Smooth muscle cell of bladder (primary cell): ENCODE data around the gene FAM43B. TPM values are rescaled to one million over a fixed set of nuclear protein-coding genes. Genes with fewer than 3 reads are reported as not detected.

Experiments
- total RNA-seq: library from RNA; depleted of rRNA; stranded (reverse); fragments of >200 nt; gene quantifications from 2 replicates; pipeline ENCODE4 v1.2.3, GENCODE V29; 2014

Gene FAM43B, protein sequence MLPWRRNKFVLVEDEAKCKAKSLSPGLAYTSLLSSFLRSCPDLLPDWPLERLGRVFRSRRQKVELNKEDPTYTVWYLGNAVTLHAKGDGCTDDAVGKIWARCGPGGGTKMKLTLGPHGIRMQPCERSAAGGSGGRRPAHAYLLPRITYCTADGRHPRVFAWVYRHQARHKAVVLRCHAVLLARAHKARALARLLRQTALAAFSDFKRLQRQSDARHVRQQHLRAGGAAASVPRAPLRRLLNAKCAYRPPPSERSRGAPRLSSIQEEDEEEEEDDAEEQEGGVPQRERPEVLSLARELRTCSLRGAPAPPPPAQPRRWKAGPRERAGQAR
- under 0.01 TPM in 1 of 2 replicates, not detected in the other for total RNA-seq

DNA sequence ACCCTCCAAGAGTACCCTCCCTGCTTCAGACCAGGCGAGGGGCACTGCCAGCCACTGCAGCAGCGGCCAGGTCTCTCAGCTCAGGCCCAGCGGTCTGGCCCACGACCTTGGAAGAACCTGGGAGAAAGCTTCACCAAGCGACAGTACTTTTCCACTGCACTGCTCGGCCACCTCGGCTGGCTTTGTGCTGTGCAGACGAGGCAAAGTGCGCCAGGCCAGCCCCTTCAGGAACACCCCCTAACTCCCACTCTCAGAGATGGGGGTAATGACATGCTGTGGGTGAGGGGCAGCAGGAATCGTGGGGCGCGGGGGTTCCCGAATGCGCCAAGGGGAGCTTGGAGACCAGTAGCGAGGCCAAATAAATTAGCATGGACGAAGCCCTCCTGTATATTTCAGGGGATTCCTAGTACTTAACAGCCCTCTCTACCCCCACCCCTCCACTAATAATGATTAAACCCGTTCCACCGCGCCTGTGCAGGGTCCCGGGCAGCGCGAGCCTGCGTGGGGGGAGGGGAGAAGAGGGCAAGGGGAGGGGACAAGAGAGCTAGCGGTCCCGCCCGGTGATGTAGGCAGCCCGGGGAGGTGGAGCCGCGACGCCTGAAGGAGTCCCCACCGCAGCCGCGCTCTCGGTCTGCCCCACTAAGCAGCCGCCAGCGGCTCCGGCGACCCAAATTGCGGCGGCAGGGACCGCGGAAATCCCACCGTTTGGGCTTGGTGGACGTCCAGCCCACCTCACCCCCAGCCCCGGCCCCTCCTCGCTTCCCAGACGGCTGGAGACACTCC, at the start of gene FAM43B:
Gene FAM43B (plus strand): TSS at position 629 of the 783 bp plus-strand sequence. CDS start 401 bp downstream, outside the sequence.

DNA sequence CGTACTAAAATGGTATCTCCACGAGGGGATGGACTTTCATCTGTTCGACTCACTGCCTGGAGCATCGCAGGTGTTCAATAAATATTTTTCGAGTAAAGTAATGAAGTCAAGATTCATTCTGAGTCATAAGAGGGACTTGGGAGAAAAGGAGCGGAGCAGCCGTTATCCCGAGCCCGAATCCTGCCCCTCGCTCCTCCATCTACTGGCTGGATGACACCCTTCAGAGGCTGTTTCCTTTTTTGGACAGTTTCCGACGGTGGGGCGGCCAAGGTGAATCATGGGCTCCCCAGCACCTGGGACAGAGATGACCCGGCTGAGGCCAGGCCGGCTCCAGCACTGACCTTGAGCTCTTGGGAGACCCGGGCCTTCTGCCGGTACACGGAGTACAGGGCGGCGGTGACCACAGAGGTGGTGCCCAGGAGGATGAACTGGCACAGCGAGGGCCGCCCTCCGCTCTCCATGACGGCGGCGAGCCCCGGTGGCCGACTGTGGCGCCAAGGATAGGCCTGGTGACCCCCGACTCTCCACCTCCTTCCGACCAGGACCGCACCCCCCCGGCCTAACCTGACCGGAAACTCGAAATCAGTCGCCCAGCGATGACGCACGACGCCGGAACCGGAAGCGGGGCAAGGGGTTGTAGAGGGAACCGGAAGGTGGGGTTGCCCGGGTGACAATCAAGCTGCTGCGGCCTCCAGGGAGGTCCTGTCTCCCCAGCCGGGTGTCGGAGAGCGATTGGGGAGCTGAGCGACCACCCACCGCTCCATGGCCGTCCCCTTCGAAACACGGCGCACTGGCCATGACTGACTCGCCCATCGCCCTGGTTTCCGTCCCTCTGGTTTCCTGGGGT, 44.6 kb upstream of the FAM43B start, which contains the start of gene MUL1:
Gene MUL1 (minus strand): TSS at position 588 of the 847 bp plus-strand sequence. CDS start 127 bp downstream, at position 461.

DNA sequence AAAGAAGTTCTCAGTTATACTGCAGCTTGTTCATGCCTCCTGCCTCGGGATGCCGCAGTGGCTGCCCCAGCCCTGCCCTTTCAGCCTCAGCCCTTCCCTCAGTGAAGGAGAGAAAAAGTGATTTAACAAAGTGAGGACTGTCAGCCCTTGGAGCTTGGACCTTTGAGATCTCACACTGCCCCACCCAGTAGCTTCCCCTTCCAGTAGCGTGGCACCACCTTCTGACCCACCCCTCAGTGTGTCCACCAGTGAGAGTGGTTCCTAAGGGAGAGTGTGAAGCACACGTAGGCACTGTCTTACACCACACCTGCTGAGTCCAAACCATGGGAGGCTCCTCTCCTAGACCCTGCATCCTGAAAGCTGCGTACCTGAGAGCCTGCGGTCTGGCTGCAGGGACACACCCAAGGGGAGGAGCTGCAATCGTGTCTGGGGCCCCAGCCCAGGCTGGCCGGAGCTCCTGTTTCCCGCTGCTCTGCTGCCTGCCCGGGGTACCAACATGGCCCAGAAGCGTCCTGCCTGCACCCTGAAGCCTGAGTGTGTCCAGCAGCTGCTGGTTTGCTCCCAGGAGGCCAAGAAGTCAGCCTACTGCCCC, 36.4 kb downstream of the FAM43B start, which contains the start of gene CDA:
Gene CDA (plus strand): TSS at position 464 of the 592 bp plus-strand sequence. CDS start 33 bp downstream, at position 497.

Other genes starting within 250 kb of the FAM43B start
- 7.5 and 11.1 TPM in 2 replicates for gene CAMK2N1, start 66.4 kb upstream of the FAM43B start, total RNA-seq
- 20.6 and 29.6 TPM in 2 replicates for gene MUL1, start 44.4 kb upstream of the FAM43B start, total RNA-seq
- 0.37 and 0.85 TPM in 2 replicates for gene CDA, start 36.5 kb downstream of the FAM43B start, total RNA-seq
- 68.7 and 83.2 TPM in 2 replicates for gene PINK1, start 80.9 kb downstream of the FAM43B start, total RNA-seq
- gene DDOST, start 108.8 kb downstream of the FAM43B start, total RNA-seq: 357 and 409 TPM in 2 replicates
- 0.71 and 2.9 TPM in 2 replicates for gene KIF17, start 165.4 kb downstream of the FAM43B start, total RNA-seq
- 2.4 and 6.4 TPM in 2 replicates for gene SH2D5, start 180.1 kb downstream of the FAM43B start, total RNA-seq
- gene HP1BP3, start 234.7 kb downstream of the FAM43B start, total RNA-seq: 144 and 199 TPM in 2 replicates